Hematopoietic multipotent progenitor cell treated with erythropoietin and hydrocortisone succinate and interleukin-3 and kit ligand, for 4 days (in vitro differentiated cells): ENCODE measurements around the gene FYN.

Experiments
- DNase-seq: peaks from one replicate; pipeline ENCODE4 v3.0.0-alpha.2; 2015

Gene FYN

DNA sequence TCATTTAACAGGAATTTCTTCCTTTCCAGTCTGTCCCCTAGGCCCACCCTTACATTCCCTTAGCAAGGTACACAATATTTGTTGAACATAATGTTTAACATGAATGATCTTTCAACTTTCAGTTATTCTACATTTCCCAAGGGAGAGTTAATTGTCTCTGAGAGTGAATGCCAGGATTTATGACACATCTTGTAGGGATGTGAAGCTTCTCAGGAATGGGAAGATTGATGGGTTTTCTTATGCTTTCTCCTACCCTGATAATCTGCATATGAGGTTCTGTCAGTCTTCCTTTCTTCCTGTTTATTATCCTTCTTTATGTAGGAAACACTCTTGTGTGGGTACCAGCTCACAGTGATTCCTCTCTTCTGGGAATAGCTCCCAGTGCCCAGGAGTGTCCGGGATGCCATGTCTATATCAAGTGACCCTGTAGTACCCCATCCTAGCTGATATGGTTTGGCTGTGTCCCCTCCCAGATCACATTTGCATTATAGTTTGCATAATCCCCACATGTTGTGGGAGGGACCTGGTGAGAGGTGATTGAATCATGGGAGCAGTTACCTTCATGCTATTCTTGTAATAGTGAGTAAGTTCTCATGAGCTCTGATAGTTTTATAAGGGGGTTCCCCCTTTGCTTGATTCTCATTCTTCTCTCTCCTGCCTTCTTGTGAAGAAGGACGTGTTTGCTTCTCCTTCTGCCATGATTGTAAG is 7.1 kb upstream of the FYN start:
- DNase-seq: no peak

DNA sequence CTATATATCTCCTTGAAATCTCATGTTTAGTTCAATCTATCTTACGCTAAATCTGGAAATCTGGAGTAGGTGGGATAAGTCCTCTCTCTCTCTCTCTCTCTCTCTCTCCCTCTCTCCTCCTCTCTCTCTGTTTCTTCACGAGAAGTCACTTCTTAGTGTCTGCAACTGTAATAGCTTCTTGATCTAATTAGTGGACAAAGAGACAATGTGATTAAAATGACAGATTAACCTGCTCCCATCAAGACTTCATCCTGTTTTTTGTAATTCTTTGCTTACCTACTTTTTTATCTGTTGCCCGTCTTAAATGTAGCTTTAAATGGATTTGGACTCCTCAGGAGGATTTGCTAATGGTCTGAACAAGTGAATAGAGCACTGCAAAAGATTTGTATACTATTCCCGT is 2.5 kb upstream of the FYN start:
- DNase-seq: no peak

DNA sequence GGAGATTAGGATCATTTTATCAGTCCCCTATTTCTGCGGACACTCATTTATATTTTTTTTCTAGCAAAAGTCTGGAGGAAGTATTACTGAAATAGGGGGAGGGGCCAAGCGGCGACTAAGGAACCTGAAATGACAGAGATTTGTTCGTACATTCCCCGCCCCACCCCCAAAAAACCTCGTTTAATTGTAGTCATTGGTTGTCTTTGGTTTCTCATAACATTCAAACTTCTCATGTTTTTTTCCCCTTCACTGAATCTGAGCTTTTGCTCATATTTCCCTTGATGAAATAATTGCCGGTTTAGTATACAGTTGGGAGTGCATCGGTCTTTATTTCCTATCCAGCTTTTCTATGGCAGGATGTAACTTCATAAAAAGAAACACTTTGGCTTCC is 768 bp upstream of the FYN start:
- DNase-seq: peak; percentile 61

DNA sequence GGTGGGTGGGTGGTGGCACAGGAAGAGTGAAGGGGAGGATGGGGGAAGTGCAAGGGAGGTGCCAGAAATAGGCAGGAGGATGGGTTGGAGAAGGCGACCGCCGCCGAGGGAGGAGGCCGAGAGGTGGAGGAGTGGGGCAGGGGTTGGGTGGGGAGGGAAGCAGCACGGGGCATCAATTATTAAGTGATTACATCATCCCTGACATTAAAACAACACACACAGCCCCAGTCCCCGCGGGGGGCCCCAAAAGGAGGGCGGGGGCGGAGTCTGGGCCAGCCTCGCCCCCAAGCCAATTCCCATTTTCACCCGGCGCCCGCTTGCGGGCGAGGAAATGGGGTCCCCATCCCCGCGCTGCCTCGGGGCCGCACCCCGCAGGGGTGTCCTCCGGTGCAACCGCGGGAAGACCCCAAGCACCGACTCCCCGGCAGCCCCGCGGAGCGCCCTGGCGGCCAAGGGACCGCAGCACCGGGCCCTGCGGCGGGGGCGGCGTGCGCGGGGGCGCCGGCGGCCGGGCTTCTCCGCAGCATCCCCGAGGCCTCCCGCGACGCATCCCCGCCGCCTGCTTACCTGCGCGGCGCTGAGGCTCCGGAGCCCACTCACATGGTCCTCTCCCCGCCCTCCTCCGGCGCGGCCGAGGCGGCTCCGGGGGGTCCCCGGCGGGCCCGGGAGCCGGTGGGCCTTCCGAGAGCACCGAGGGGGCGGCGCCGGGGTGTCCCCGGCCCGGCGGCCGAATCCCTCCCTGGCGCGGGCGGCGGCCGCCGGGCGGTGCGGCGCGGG is 663 bp downstream of the FYN start:
- DNase-seq: peak; percentile 61

DNA sequence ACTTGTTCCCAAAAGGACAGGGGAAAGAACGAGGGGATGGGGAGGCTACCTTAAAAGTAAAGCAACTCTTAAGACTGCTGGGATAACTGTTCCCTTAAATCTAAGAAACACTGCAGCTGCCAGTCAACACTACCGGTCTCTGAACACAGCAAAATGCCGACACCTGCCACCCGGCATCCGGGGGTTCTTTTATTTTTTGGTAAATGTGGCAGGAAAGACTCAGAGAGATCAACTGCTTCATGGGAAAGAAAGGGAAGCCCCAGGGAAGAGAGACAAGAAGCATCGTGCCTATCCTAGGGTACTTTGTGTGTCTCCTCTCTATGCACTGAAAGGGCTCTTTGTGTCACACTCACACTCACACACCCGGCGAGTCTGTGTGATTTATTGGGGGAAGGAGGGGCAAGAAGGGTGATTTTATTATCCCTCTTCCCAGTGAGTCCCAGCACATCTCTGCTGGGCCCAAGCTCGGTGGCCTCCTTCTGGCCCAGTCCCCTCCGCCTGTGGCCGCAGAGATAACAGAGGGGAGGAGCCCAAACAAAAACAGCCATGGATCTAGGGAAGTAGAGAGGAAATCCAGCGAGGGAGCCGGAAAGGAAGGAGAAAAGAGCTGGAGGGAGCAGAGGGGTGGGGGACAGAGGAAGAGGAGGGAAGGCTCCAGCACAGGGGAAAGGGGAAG is 1.4 kb downstream of the FYN start:
- DNase-seq: peak; percentile 75

DNA sequence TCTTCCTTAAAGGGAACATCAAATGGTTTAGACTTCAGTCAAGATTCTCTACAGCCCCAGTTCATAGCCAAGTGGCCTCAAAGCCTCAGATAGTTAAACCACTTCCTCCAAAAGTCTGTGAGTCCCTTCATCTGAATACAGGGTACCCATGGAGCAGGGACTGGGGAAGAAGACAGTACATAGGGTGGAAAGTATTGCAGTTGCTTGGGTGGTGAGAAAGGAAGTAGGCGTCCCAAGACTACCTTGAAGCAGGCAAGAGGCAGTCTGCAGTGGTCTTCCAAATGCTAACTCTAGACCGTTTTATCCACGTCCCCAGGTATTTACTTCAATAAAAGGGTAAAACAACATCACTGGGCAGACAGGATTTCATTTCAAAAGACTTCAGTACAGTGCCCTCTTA is 2.0 kb downstream of the FYN start:
- peak; percentile 82 for DNase-seq

DNA sequence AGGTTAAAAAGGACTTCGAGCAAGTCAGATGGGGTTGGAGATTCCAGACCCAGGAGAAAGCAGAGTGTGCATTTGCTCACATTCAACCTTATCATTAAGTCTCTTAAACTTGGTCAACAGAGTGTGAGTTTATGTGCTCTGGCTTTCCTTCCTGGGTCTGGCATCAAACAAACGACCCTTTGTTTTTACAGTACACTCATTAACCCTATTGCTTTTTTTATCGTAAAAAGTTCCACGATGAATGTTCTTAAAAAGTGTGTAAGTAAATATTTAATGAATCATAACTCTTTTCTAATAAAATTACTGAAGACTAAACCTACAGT is 2.5 kb downstream of the FYN start:
- DNase-seq: no peak

DNA sequence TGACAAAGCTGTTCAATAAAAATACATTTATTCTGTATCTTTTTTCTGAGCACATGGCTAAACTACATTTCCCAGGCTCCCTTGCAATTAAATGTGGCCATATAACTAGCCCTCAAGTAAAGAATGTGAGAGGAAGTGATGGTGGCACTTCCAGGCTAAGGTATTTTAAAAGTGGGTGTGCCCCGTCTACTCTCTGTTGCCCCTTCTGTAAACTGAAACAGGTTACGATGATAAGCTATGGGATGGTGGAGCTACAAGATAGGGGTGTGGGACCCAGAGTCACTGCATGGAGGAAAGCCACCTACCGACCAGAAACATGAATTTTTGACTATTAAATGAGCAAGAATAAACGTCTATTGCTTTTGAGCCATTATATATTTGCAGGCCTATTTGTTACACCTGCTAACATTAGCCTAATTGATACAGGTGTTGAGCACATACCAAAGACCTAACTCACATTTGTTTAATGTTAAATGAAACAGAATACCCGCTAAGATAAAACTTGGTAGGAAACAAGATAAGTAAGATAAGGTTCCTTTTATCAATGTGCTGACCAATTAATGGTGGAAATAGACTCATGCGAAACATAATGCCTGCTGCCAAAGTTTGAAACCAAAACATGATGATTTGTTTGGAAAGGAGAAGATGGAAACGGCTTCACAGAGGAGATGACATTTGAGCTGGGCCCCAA is 3.1 kb downstream of the FYN start:
- DNase-seq: peak; percentile 41

DNA sequence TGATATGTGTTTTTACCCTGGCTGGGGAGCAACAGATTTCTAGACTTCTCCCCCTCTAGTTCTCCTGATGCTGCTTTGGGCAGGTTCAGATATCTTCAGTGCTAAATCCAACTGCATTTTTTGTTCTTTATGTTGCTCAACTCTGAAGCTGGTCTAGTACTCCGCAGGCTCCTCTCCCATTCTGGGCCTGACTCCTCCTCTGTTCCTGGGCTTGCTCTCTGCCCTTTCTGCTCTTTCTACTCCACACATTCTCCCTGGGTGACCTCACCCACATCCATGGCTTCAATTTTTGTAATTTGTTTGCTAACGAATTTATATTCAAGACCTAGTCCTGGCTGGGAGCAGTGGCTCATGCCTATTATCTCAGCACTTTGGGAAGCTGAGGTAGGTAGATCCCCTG is 6.4 kb downstream of the FYN start:
- no peak for DNase-seq

DNA sequence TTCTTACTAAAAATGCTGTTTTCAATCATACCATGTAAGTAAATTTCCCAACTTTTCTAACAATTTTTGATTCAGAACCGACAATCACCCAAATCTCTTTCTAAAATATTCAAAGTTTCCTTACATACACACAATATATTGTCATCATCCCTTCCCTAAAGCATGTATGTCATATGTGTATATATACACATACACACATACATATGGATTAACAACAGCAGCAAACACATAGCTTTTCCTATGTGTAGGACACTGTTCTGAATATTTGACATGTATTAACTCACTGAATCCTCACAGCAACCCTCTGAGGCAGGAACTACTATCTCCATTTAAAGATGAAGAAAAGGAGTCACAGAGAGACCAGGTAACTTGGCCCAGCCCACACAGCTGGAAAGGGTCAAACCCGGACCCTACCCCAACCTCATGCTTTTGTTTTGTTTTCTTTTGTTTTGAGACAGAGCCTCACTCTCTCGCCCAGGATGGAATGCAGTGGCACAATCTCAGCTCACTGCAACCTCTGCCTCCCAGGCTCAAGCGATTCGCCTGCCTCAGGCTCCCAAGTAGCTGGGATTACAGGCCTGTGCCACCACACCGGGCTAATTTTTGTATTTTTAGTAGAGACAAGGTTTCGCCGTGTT is 7.2 kb downstream of the FYN start:
- DNase-seq: no peak

DNA sequence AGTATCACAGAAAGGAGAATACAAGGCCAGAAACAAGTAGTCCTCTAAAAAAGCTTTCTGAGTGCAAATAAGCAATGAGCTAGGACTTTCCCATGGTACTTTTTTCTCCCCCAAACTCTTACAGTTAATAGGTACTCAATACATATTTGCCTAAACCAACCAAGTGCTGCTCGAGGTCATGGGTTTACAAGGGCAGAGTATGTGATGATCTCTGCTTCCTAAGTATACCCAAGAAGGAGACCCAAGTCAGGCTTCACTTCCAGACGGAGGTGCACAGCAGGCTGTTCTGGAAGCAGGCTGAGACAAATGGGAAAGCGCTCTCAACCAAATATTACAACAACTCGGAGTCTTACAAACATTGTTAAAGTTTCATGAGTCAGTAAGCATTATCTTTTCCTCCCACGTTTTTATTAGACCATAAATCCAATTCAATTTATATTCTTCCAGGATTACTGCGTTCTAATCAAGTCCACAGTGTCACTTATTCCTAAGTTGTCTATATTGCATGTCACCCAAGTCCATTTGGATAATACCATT is 8.1 kb downstream of the FYN start:
- no peak for DNase-seq

DNA sequence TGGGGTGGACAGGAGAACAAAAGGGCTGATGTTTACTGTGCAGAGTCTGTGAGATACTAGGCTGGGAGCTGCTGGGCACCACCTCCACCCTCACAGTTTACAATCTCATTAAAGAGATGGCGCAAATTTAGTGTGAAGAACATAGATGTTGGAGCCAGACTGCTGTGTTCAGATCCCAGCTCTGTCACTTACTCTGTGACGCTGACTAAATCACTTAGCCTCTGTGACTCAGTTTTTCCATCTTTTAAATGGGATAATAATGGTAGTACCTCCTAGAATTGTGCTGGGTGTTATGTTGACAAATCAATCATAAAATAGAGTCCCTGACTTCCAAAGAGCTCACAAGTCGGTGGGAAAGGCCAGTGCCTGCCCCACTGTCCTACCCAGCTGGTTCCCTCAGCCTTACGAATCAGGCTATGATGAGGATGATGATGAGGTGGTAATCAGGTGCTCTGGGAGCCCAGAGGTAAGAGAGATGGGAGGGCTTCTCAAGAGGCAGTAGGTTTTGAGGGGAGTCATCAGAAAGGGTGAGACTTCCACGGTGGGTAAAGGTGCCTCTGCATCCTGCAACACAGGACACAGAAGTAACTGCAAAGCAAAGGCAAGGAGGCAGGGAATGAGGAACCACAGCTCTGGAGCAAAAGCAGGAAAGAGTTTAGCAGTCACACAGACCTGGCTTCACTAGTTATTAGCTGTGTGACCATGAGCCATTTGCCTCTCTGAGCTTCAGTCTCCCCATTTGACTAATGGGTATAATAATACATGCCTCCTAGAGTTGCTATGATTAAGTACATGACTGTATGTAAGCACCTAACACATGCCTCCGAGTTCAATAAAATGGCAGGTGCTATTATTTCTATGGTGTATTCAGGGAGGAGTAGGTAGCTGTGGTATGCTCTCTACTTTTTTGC is 8.9 kb downstream of the FYN start:
- DNase-seq: no peak

DNA sequence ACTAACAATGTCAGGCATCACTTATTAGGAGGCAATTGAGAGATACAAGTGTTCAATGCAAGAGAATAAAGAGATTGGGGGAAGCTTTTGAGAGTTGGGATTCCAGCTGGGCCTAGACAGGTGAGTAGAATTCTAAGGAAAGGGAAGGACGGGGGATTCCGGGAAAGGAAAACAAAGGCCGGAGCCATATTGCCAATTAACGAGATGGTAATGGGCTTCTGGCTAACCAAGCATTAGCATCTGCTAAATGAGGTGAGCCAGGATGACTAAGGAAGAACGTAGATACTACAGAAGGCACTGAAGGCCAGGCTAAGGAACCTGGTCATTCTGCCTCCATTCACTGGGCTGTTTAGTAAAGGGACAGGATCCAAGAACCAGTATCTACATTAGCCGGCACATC is 10.5 kb downstream of the FYN start:
- no peak for DNase-seq

DNA sequence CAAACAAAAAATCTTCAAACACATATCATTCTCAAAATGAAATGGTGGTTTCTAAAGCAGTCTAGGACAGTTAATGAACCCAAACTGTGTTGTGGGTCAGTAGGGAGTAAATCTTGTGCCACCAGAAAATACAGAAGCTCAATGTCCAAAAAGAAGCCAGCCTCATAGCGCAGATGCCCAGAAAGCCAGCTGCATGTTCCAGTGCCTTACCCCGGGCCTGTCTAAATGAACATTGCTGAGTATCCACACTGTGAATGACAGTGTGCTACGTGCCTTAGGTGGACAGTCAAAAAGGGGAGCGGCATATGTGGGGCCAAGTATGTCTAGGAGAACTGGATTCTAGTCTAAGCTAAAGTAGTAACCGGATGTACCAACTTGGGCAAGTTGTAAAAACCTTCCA is 10.9 kb downstream of the FYN start:
- no peak for DNase-seq

DNA sequence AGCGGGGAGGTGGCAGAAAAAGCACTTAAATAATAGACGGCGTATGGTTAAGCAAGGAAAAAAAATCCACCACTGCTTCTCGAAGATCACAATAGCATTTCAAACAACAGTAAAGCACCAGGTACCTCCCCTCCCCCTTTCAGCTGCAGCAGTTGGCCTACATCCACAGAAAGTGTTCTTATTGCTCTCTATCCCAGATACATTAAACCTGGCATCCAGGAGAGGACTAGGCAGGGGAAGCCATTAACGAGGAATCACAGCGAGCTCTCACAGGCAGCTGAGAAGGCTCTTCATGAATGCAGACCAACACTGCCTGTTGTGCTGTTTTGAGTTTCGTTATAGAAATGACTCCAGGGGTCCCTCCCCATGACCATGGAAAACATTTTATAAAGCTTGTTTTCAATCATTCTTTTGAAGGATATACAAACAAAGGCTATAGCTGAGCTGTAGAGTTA is 11.8 kb downstream of the FYN start:
- DNase-seq: no peak

DNA sequence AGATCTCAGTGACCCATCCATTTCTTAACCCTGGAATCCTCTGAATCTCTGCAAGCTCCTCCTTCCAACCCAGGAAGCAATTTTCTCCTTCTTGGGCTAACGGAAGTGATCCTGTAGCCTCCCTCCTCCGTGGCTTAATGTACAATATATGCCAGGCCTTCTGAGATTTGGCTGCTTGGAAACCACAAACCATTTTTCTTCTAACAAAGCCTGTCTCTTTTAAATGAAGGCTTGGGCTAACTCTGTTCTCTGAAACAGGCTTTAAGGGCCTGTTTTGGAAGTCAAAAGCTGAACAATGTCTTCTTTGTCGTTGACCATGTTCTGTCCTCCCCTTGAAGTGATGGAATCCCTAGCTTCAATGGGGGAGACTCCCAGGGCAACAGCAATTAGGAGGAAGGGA is 14.9 kb downstream of the FYN start:
- no peak for DNase-seq

DNA sequence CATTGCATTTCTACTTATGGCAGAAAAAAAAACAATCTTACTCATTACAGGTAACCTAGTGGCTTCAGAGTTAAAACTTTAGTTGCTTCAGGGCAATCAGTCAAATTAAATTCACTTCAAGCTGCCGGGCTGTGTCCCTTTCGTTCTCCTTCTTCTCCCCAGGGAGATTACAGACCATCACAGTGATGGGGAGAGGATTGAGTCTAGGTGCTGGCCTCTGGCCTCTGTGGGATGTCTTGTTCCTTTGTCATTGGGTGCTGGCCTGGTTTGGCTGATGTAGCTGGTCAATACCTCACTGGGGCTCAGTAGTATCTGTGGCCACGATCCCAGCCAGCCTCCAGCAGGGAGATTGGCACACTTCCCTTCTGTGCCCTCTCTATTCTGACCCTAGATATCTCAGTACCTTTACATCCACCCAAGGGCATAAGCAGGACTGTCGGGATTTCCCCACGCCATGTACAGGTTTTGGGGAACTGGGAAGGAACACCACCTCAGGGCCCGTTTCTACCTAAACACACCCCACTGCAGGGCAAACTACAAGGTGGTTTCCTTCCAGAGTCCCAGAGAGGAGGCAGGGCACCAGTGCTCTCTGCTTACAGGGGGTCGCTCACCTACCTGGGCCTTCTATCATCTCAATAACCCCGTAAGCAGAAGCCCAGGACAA is 15.4 kb downstream of the FYN start:
- no peak for DNase-seq

DNA sequence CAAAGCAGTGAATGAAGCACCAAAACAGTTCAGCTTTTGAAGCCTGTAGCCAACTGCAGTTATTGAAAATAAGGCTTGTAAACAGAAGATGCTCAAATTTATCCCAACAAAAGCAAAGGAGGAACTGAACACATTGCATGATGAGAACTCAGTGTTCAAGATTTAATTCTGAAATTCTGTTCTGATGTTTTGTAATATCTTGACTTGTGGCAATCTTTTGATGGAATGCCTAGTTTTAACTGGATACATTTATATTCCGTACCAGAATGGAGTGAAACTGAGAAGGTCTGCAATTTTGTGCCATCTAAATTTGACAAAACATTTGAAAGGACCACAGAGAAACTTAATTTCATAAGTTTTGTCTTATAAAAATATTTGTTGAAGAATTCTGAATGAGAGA is 17.5 kb downstream of the FYN start:
- no peak for DNase-seq

DNA sequence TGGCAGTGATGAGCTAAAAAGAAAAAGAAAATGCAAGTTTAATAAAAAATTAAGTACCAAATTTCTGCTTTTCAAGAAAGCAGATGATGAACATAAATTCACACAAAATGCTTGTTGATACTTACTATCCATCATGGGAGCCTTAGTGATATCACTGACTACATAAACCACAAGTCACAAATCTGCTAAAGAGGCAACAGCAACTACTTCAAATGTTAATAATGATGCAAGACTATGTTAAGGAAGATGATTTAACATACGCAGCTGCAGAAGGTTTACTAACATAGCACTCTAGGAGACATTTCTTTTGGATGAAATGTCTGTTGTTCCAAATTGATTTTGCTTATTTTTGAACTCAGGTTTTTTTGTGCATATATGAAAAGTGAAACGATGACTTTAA is 18.6 kb downstream of the FYN start:
- peak; percentile 37 for DNase-seq

DNA sequence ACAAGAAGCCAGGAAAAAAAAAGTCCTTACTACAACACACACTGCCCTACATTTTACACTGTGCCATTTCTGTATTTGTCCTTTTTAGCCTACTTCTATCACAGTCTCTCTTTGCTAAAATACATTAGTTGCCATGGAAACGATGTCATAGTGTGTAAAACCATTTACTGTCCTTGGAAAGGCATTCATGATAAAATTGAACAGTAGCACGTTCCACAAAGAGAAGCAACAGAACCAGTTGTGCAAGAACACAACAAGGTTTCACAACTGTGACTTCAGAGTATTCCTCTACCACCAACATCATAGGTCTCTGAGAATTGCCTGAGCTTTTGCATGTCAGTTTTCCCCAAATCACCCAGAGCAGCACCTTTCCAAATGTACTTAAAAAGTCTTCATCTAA is 20.5 kb downstream of the FYN start:
- DNase-seq: peak; percentile 57

DNA sequence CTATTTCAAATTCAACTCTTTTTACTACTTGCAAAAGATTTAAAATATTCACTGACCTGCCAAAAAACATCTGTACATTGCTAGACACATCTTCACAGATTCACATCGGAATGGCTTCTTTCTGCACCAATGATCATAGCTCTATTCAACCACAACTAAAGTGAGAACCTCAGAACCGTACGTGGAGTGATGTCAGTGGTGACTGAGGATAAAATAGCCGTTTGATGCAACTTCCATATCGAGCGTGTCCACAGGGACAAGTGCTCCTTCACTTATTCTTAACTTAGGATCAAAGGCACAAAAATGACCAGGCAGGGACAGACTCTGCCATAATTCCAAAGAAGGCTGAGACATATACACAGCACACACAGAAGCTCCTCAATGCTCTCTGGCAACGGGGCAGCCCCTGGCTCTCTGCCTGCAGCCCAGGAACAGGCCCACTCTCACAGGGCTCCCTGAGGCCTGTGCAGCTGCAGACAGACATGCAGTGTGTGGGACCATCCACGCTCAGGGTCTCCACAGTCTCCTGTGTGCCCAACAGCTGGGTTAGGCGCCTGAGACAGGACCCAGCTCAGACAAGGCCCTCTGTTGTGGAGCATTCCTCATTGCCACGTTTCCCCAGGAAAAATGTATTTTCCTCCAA is 22.8 kb downstream of the FYN start:
- no peak for DNase-seq
